PFSK-1 (cell line): ENCODE results near the gene TMPRSS7.

ENCODE experiments used
- FOXP2 ChIP-seq: optimal IDR thresholded peaks from 2 replicates; pipeline ENCODE3; 2011; ENCODE audit warnings: borderline replicate concordance, control low read depth, inconsistent platforms; ENCODE audit not compliant: insufficient read depth; ENCODE audit errors: extremely low read length, extremely low read depth
- POLR2AphosphoS5 ChIP-seq: IDR thresholded peaks from 2 replicates; pipeline ENCODE4 v1.6.1; 2012; ENCODE audit warnings: low read depth, mild to moderate bottlenecking, control low read depth, low read length, moderate library complexity
- SIN3A ChIP-seq: IDR thresholded peaks from 2 replicates; pipeline ENCODE4 v1.6.1; 2012; ENCODE audit warnings: mild to moderate bottlenecking, low read length, moderate library complexity, borderline replicate concordance; ENCODE audit not compliant: insufficient read depth
- TAF1 ChIP-seq: IDR thresholded peaks from 2 replicates; pipeline ENCODE4 v1.6.1; 2012; ENCODE audit warnings: low read length, control low read depth, borderline replicate concordance; ENCODE audit not compliant: insufficient read depth
- TF ChIP-seq, protein P1 (sequence below), 2 experiments: IDR thresholded peaks; 2 replicates each; pipeline versions ENCODE4 v1.6.1 to v1.8.0; 2011 to 2012; ENCODE audit warnings: low read depth in 2 of 2, low read length in 2 of 2, control low read depth in 1 of 2, inconsistent platforms in 1 of 2, mild to moderate bottlenecking in 1 of 2, moderate library complexity in 1 of 2; ENCODE audit not compliant: insufficient read depth in 1 of 2

The TMPRSS7 gene

GRCh38 chr3:112020674-112021085 is 13.9 kb upstream of the TMPRSS7 start:
- TF ChIP-seq, protein P1, sequence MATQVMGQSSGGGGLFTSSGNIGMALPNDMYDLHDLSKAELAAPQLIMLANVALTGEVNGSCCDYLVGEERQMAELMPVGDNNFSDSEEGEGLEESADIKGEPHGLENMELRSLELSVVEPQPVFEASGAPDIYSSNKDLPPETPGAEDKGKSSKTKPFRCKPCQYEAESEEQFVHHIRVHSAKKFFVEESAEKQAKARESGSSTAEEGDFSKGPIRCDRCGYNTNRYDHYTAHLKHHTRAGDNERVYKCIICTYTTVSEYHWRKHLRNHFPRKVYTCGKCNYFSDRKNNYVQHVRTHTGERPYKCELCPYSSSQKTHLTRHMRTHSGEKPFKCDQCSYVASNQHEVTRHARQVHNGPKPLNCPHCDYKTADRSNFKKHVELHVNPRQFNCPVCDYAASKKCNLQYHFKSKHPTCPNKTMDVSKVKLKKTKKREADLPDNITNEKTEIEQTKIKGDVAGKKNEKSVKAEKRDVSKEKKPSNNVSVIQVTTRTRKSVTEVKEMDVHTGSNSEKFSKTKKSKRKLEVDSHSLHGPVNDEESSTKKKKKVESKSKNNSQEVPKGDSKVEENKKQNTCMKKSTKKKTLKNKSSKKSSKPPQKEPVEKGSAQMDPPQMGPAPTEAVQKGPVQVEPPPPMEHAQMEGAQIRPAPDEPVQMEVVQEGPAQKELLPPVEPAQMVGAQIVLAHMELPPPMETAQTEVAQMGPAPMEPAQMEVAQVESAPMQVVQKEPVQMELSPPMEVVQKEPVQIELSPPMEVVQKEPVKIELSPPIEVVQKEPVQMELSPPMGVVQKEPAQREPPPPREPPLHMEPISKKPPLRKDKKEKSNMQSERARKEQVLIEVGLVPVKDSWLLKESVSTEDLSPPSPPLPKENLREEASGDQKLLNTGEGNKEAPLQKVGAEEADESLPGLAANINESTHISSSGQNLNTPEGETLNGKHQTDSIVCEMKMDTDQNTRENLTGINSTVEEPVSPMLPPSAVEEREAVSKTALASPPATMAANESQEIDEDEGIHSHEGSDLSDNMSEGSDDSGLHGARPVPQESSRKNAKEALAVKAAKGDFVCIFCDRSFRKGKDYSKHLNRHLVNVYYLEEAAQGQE (IDR thresholded peaks at IDR 0.05; ENCODE audit: insufficient read depth in 1 of 2, low read depth in 2 of 2, low read length in 2 of 2) = no peak
- TF ChIP-seq SIN3A (no peak), TAF1 (no peak)

- TF ChIP-seq TAF1 = no peak
Measured at GRCh38 chr3:112027142-112027541, 7.4 kb upstream of the TMPRSS7 start.

DNA sequence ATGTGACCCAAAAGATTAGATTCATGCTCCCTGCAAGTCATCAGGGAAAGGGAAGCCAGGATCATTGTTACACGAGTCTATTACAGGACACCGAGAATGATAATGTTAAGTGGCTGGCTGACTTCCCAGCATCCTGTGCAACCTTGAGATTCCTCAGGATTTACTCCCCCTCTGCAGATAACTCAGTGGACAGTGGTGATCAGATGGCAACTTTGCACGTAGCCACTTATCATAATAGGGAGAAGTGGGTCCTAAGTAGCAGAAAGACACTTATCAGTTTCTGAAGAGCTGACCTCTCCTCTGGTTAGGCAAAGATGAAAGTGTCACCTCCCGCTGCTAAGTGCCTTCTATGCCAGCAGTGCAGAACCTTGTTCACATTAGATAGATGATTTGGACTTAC is 6.7 kb upstream of the TMPRSS7 start:
- TF ChIP-seq TAF1 (no peak), POLR2AphosphoS5 (no peak), SIN3A (no peak), FOXP2 (no peak)
- TF ChIP-seq, protein P1 (IDR thresholded peaks at IDR 0.05; ENCODE audit: insufficient read depth in 1 of 2, low read depth in 2 of 2, low read length in 2 of 2) = no peak

DNA sequence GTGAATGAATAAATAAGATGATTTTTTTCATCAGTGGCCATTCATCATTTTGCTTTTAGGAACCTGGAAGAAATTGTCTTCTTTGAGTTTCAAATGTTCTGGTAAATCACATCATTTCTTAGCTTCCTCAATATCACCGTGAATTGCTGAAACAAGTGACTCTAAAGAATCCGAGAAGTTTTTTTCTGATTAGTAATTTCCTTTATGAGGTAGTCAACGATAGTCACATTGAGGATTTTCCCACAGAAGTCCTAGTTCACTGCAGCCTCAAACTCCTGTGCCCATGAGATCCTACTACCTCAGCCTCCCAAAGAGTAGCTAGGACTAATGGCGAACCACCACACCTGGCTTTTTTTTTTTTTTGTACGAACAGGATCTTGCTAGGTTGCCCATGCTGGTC is 3.6 kb upstream of the TMPRSS7 start:
- TF ChIP-seq, protein P1 (IDR thresholded peaks at IDR 0.05; ENCODE audit: insufficient read depth in 1 of 2, low read depth in 2 of 2, low read length in 2 of 2) = no peak
- no peak for TF ChIP-seq TAF1
- no peak for TF ChIP-seq SIN3A
- TF ChIP-seq FOXP2 = no peak
- TF ChIP-seq POLR2AphosphoS5 = no peak

DNA sequence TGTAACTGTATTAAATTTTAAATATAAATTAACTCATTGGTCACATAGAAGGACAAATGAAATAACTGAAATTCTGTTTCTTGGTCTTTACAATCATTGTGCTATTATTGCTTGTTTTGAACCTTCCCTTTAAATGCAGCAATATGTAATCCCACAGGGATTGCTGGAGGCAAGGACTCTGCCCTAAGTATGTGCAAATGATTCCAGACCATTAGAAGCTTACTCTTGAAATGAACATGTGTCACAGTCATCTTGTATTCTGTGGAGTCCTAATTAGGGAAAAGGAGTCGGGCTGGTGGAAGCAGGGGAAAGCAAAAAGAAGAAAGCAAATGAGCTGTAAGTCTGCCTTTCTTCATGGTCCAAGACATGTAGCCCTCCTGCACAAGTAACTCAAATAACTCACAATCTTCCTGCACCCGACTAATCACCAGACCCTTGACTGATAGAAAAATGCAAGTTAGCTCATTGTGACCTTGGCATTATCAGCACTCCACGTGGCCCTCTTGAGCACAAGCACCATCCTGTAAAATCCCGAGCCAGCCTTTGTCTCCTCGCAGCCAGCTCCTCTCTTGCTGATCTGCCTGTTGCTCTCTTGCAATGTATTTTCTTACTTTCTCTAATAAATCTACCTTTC is 2.3 kb upstream of the TMPRSS7 start:
- TF ChIP-seq TAF1 = no peak
- TF ChIP-seq FOXP2 = no peak
- TF ChIP-seq, protein P1 (IDR thresholded peaks at IDR 0.05; ENCODE audit: insufficient read depth in 1 of 2, low read depth in 2 of 2, low read length in 2 of 2) = no peak
